SK-N-MC (cell line): ENCODE results near the gene HADHB.

Experiments
- EZH2 ChIP-seq: fragments of 200-600 bp; sonication (generic); IDR thresholded peaks from one replicate; pipeline ENCODE4 v1.6.1; 2017; ENCODE audit warnings: antibody characterized with exemption
- FOXP2 ChIP-seq: optimal IDR thresholded peaks from 2 replicates; pipeline ENCODE3; 2011; ENCODE audit warnings: mild to moderate bottlenecking, moderate library complexity; ENCODE audit not compliant: insufficient read depth; ENCODE audit errors: extremely low read length, control extremely low read depth
- POLR2AphosphoS5 ChIP-seq: IDR thresholded peaks from 2 replicates; pipeline ENCODE4 v1.6.1; 2012; ENCODE audit warnings: mild to moderate bottlenecking, low read depth, low read length, borderline replicate concordance

- TF ChIP-seq POLR2AphosphoS5, result no peak
- TF ChIP-seq EZH2, result no peak
- TF ChIP-seq FOXP2, result no peak
Observed at GRCh38 chr2:26302846-26303245, 58.1 kb downstream of the HADHB start.
